Embryonic facial prominence (tissue), 1 donor: ENCODE results near the gene GLI2.

ENCODE experiments used
- DNase-seq: peaks from one replicate; pipeline ENCODE4 v3.0.0-alpha.2; 2016; ENCODE audit errors: extremely low spot score

GLI2 gene

DNA sequence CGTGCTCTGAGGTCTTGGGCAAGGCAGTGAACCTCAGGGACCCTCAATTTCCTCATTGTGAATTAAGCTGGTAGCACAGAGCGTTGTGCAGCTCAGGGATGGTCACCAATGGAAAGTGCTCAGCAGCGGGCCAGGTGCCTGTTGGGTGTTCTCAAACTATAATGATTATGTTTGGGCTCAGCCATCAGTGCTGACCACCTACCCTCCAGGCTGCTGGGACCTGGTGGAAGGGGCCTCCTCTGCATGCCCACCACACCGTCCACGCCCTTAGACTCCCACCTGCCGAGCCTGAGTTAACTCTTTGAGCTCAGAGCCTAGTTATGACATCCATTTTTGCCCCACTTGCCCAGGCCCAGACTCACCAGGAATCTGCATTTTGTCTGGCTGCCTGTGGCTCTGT lies 35.0 kb downstream of the GLI2 start:
- no peak for DNase-seq

DNA sequence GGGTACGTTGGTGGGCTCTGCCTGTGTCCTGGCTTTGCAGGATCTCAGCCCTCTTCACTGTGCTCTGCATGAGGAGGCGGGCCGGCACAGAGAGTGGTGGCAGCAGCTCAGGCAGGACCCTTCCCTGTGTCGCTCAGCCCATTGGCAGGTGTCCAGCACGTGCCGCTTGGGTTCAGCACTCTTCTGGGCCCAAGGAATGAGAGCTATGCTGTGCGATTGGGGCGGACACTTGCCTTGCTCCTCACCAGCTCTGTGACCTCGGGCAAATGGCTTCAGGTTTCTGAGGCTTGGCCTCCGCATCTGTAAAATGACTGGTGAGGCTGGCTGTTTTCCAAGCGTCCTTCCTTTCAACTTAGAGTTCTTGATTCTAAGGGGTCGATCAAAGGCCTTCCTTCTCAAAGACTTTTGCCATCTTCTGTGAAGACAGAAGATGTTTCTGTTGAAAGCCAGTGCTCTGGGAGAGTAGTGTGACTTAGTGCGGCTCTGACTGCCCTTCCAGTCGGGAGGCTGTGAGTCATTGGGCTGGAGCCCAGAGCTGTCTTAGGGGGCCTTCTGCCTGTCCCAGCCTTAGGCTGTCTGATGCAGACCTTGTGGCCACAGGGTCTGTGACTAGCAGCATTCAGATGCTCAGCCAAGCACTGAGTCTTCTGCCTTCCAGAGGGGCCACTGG lies 35.6 kb downstream of the GLI2 start:
- DNase-seq: no peak

GRCh38 chr2:120771781-120772208 lies 36.1 kb downstream of the GLI2 start:
- DNase-seq: no peak

- DNase-seq: no peak
These were observed 36.6 kb downstream of the GLI2 start for GRCh38 chr2:120772261-120772660.

DNA sequence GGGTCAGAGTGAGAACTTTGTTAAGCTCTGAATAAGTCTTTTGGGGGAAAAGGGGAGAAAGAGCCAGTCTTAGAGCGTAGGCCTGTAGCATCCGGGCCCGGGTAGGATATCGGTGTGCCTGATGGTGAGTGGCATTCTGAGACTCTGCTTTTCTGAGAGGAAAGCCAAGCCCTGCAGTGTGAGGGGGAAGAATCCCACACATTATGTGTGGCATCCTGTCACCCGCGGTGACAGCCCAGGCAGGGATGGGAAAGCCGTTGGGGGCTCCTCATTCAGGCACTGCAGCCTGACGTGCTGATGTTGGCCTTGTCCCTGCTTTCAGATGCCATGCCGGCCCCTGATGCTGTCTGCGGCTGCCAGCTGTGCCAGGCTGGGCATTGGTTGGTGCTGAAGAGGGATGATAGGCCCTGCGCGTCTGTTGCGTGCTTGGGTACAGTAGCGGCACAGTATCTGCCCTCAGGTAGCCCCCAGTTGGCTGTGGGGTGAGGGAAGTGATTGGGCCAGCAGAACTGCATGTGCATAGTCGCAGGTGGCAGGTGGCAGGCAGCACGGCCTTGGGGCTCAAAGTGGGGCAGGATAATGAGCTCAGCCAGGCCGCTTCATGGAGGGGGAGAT lies 37.6 kb downstream of the GLI2 start:
- DNase-seq: no peak

- no peak for DNase-seq
These were observed 39.0 kb downstream of the GLI2 start for GRCh38 chr2:120774557-120775160.

DNA sequence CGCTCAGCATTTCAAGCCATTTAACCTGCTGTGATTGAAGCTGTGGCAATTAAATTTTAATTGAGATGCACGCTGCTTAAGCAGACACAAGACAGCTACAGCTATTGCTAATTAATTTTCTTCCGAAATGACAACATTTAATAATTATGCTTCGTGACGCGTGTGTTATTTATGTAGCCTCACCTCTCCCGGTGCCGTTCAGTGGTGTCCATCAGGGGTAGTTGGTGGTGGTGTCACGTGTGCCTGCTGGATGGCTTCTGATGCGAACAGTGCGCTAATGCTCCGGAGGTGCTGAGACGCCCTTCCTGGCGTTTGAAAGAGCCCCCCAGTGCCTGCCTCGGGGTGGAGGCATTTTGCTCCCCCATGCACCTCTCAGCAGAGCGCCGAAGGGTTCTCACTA lies 39.5 kb downstream of the GLI2 start:
- DNase-seq: no peak

GRCh38 chr2:120775801-120776589 lies 40.3 kb downstream of the GLI2 start:
- no peak for DNase-seq

DNA sequence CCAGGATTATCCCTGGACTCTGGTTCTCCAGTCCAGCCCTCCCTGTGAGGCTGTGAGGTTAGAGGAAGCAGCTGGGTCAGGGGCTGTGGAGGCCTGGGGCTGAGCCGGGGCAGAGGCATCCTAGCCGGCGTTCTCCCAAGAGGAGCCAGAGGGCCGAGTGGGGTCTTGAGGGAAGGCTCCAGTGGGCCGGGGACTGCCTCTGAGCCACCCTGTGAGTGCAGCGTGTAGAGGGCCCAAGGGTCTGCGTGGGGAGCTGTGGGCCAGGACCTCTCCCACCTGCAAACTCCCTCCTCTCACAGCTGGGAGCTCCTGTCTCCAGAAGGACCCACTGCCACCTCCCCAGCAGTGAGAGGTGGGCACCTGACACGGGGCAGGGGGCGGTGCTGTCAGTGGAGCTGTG lies 41.0 kb downstream of the GLI2 start:
- DNase-seq: no peak

DNA sequence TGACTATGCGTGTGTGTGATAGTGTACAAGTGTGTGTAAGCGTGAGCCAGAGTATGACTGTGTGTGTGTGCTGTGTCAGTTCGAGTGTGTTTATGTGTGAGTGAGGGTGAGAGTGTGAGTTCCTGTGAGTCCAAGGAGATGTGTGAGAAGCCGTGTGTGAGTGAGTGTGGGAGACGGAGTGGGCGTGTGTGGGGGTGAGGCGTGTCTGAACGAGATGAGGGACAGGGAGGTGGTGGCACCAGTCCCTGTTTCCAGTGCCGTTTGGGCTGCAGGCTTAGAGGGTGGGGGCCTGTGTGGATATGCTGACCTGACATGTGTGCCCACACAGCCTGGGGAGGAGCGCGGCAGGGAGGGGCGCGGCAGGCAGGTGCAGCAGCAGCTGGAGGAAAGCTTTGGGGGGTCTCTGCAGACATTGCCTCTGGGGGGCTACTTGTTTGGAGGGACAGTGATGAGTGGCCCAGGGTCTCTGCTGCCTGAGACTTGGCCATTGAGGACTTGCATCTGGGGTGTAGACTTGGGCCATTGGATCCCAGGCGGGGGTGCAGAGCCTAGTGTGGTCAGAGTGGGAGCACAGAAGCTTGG lies 41.6 kb downstream of the GLI2 start:
- DNase-seq: no peak

GRCh38 chr2:120777787-120778186 lies 42.1 kb downstream of the GLI2 start:
- no peak for DNase-seq

- DNase-seq: no peak
These were observed 42.6 kb downstream of the GLI2 start for GRCh38 chr2:120778244-120778643.

DNA sequence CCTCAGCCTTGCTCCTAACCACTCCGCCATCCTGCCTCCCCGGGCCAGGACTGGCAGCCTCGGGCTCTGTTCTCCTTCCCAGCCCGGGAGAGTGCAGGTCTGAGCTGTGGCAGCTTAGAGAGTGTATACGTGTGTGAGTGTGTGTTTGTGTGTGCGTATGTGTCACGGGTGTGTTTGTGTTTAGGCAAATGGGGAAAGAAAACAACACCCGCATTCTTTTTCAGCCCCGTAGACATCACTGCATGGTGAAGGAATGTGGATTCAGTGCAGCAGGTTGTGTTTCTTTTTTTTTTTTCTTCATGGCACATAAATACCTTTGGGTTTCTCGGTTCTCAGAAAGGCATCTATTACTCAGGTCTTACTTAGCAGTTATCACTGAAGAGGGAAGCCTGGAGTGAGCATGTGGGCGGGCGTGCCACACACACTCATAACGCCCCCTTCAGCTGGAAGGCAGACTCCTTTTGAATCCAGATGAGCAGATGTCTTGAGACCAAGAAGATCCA lies 44.2 kb downstream of the GLI2 start:
- peak; percentile 65 for DNase-seq

DNA sequence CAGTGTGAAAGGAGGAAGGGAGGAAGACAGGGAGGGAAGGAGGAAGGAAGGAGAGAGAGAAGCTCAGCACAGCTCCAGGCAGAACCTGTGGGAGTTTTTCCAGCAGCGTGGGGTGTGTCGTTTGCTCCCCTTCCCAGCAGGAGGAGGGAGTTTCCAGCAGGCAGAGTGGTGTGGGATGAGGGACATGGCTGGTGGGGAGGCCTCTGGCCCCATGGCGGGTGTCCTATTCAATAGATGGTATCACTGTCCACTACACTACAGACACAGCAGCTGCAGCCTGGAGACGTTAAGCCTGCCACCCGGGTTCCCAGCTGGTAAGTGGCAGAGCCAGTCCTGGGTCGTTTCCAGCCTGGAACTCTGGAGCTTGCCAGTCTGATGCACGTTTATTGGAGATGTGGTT lies 44.7 kb downstream of the GLI2 start:
- no peak for DNase-seq

GRCh38 chr2:120783371-120783791 lies 47.7 kb downstream of the GLI2 start:
- no peak for DNase-seq

DNA sequence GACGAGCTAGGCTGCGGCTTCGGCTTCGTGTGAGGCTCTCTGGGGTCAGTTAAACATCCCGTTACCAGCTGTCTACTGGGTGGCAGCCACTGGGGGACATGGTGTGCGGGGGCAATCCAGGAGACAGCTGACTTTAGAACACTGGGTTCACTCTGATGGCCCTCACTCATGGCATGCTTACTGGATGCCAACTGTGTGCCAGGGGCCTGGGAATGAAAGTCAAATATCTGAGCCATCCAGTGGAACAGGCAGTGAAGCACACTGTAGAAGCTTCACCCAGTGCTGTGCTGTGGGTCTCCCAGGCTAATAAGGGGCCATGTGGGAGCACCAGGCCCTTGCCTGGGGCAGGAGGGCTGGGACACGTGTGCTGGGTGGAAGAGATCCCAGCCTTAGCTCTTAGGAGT lies 48.3 kb downstream of the GLI2 start:
- no peak for DNase-seq
